C4-2B (cell line): Measurements from ENCODE around the gene GPR62.

Experiments
- H3K27ac ChIP-seq: fragments of 450-650 bp; 2 replicates; pipeline ENCODE4 v1.5.1; 2017
- CTCF ChIP-seq: fragments of 450-650 bp; conservative IDR thresholded peaks from 2 replicates; pipeline ENCODE4 v1.5.1; 2017; ENCODE audit warnings: mild to moderate bottlenecking
- ZFX ChIP-seq: fragments of 450-650 bp; IDR thresholded peaks from 2 replicates; pipeline ENCODE4 v1.6.1; 2017

Gene GPR62

GRCh38 chr3:51929420-51930003 is 25.7 kb upstream of the GPR62 start:
- TF ChIP-seq ZFX (no peak), CTCF (no peak)
- no peak overlapping the region for H3K27ac ChIP-seq

DNA sequence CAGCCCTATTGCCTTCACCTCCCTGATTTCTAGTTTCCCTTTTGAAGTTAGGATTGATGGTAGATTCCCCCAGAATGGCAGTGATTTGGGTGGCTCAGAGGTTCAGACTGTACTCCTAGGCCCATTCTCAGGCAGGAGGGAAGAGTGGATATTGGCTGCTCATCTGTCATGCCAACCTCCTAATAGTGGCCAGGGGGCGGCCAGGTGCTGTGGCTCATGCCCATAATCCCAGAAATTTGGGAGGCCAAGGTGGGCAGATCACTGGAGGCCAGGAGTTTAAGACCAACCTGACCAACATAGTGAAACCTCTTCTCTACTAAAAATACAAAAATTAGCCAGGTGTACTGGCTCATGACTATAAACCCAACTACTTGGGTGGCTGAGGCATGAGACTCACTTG is 24.7 kb upstream of the GPR62 start:
- H3K27ac ChIP-seq: no peak overlapping the region
- TF ChIP-seq CTCF (no peak), ZFX (no peak)

DNA sequence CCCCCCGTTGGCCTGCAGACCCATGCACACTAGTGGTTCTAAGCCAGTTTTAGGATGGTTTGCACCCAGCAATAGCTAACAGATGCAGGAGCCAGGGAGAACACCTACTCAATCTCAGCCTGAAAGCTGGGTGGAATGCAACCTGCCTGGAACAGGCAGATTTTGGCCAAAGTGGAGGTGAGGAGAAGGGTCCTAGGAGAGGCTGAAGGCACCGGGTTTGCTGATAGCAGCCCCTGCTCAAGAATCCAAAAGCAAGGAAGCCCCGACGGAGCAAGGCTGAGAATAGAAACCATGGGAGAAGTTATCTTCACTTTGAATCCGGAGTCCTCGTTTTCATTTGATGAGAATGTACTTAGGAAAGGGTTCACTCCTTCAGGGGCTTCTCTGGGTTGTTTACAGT is 23.4 kb upstream of the GPR62 start:
- no peak overlapping the region for H3K27ac ChIP-seq
- no peak for TF ChIP-seq CTCF
- no peak for TF ChIP-seq ZFX

- TF ChIP-seq CTCF (no peak), ZFX (no peak)
- H3K27ac ChIP-seq: no peak overlapping the region
These were observed 22.5 kb upstream of the GPR62 start for GRCh38 chr3:51932471-51933370.

- no peak for TF ChIP-seq CTCF
- TF ChIP-seq ZFX: no peak
These were observed 21.6 kb upstream of the GPR62 start for GRCh38 chr3:51933471-51934138.

GRCh38 chr3:51934139-51934850 is 20.9 kb upstream of the GPR62 start:
- H3K27ac ChIP-seq: no peak overlapping the region
- TF ChIP-seq CTCF (no peak), ZFX (no peak)

More at GRCh38 chr3:51933471-51934138, 21.6 kb upstream of the GPR62 start:
- no peak overlapping the region for H3K27ac ChIP-seq
